Stomach smooth muscle (tissue), 2 donors: ENCODE measurements around the gene TLE4.
"Not testable (repeated sequence)": the region's sequence is repeated elsewhere in the genome, so short reads cannot be mapped to it uniquely, and the experiment has no call there.

Experiments used
- H3K27ac ChIP-seq: one replicate; pipeline ENCODE4 v1.7.0; 2013; ENCODE audit warnings: mild to moderate bottlenecking, low read length, inconsistent platforms
- H3K27me3 ChIP-seq, 2 donors: one replicate each; pipeline ENCODE4 v1.7.0; 2013; ENCODE audit warnings: low read length in 2 of 2; ENCODE audit not compliant: insufficient read depth in 2 of 2, control insufficient read depth in 1 of 2
- H3K36me3 ChIP-seq, 2 donors: one replicate each; pipeline ENCODE4 v1.7.0; 2013; ENCODE audit warnings: low read length in 2 of 2; ENCODE audit not compliant: control insufficient read depth in 2 of 2, insufficient read depth in 2 of 2
- H3K4me1 ChIP-seq: one replicate; pipeline ENCODE4 v1.7.0; 2013; ENCODE audit warnings: low read length; ENCODE audit not compliant: control insufficient read depth, insufficient read depth
- H3K4me3 ChIP-seq, 2 donors: one replicate each; pipeline ENCODE4 v1.7.0; 2013; ENCODE audit warnings: low read length in 2 of 2
- H3K9ac ChIP-seq, 2 donors: one replicate each; pipeline ENCODE4 v1.7.0; 2013; ENCODE audit warnings: low read length in 2 of 2, mild to moderate bottlenecking in 1 of 2
- H3K9me3 ChIP-seq, 2 donors: one replicate each; pipeline ENCODE4 v1.7.0; 2013; ENCODE audit warnings: low read length in 2 of 2; ENCODE audit not compliant: control insufficient read depth in 2 of 2
- donor health status: healthy.
- donor health status: Pancreatic carcinoma.

TLE4 gene

DNA sequence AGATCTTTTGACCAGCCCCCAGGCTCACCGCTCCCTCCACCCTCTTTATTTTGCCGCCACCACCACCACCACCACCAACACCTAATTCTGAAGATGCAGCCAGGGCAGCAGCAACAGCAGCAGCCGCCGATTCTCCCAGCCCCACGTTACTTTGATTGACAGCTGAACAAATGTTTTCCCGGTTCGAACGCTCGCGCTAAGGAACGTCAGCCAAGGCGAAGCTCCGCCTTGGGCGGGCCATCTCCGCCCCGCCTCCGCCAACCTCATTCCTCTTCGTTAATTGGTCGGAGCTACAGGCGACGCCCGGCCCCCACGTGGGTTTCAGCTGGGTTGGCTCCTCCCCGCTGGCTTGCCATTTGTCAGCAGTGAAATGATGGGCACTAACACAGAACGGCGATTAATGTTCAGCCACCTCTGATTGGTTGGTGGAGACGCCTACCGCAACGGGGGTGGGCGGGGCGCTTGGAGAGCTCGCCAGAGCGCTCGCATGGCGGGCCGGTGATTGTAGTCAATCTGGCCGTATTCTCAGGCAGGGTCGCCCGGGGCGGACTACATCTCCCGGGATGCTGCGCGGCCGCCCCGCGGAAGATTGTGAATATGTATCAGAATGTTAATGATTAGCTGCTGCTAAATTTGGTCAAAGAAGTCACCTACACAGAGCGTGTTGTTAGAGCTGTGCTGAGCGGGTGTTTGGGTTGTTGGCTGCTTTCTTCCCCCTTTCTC lies at the start of gene TLE4:
Gene TLE4 (plus strand): TSS at position 657 of the 723 bp plus-strand sequence. CDS start 826 bp downstream, outside the sequence.
- Histone ChIP-seq H3K27ac (peak within 1 kb of the TSS; percentile 85), H3K9me3 (no peaks in the 10 kb centered on the region), H3K9ac (peak within 1 kb of the TSS; percentile 77 to 86), H3K36me3 (no peaks in the 10 kb centered on the region), H3K4me1 (peaks cover 8% of the 10 kb centered on the region), H3K4me3 (peak within 1 kb of the TSS; percentile 81 to 88), H3K27me3 (no peaks in the 10 kb centered on the region)

DNA sequence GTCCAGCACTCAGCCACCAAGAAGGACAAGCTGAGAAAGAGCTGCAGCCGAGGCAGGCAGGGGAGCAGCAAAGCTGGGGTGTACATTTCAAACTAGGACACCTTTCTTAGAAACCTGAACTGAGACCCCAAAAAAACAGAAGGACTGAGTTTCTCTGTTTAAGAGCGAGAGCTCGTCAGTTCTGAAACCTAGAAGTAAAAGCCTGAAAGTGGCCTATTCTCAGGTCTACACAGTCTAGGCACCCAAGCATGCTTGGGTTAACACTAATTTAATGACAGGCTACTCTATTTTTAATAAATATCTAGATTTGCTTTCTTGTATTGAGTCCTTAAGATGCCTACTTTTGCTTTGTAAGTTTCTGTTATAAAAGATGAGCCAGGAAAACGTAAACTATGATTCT lies 49.0 kb upstream of the TLE4 start:
- H3K27me3 ChIP-seq = no peaks in the 10 kb centered on the region
- no peaks in the 10 kb centered on the region for H3K36me3 ChIP-seq
- no peaks in the 10 kb centered on the region for H3K9me3 ChIP-seq
- no peaks in the 10 kb centered on the region for H3K4me1 ChIP-seq
- no peak overlapping the region for H3K27ac ChIP-seq
- H3K9ac ChIP-seq = no peak overlapping the region
- no peak overlapping the region for H3K4me3 ChIP-seq

DNA sequence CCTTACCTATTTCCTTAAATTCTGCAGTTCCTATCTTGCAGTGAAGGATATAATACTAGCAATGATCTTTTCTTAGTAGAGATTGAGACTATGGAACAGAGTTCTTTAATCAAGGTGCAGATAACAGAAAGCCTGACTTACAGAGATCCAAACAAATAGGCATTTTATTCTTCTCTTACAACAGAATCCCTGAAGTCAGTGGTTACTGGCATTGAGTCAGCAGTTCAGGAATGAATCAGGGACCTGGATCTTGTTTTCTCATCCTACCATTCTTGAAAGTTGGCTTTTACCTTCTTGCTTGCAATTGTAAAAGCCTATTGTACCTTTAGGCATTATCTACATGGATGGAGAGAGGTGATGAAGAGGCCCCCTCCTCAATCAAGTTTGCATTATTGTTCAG lies 47.5 kb upstream of the TLE4 start:
- Histone ChIP-seq H3K4me1 (no peaks in the 10 kb centered on the region), H3K9me3 (no peaks in the 10 kb centered on the region), H3K9ac (no peak overlapping the region), H3K4me3 (no peak overlapping the region), H3K36me3 (no peaks in the 10 kb centered on the region), H3K27me3 (no peaks in the 10 kb centered on the region), H3K27ac (no peak overlapping the region)

DNA sequence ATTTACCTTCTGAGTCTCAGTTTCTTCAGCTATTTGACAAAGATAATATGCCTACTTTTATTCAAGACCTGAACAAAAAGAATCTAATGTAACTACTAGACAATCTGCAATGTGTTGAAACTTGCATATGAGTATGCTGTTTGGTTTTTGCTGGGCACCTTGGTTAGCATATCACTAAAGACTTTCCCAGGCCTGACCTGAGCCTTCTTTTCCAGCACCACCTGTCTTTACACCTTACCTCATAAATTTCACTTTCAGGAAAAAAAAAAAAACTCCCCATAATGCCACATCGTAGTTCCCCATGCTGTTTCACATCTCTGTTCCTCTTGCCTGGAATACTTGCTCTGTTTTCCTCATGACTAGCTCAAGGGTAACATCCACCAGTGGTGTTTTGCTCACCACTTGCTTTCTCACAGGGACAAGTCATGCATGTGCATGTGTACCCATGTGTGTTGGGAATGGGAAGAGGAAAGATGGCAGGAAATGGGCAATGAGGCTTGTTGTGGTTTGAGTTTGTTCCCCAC lies 45.6 kb upstream of the TLE4 start:
- H3K36me3 ChIP-seq = no peaks in the 10 kb centered on the region
- H3K9ac ChIP-seq = no peak overlapping the region
- no peaks in the 10 kb centered on the region for H3K4me1 ChIP-seq
- H3K27ac ChIP-seq = no peak overlapping the region
- H3K4me3 ChIP-seq = no peak overlapping the region
- H3K27me3 ChIP-seq = no peaks in the 10 kb centered on the region
- H3K9me3 ChIP-seq = no peaks in the 10 kb centered on the region

DNA sequence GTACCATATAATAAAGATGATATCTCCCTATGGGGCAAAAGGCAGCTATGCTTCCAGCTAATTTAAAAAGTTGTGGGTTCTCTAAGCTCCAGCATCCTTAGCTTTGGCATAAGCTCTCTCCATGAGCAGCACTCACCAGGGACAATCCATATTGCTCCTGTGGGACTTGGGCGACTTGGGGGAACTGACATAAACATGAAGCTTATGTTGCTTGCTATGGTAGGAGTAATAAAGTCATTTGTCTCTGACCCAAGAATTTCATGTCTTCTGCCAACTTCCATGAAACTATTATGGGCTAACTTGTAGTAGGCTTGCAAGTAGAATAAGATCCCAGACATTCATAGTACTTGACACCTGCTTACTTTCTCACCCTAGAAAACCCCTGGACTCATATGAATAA lies 36.2 kb upstream of the TLE4 start:
- Histone ChIP-seq H3K4me1 (no peaks in the 10 kb centered on the region), H3K27me3 (no peaks in the 10 kb centered on the region), H3K9me3 (no peaks in the 10 kb centered on the region), H3K9ac (no peak overlapping the region), H3K4me3 (no peak overlapping the region), H3K27ac (no peak overlapping the region), H3K36me3 (no peaks in the 10 kb centered on the region)

DNA sequence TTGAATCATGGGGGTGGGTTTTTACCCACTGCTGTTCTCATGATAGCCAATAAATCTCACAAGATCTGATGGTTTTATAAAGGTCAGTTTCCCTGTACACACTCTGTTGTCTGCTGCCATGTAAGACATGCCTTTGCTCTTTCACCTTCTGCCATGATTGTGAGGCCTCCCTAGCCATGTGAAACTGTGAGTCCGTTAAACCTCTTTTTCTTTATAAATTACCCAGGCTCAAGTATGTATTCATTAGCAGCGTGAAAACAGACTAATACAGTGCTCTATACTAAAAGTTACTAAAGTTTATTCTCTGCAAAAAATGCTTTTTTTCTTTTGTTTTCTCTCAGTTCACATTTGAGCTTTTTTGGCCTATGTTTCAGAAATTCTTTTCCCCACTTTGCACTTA lies 33.9 kb upstream of the TLE4 start:
- H3K9ac ChIP-seq = no peak overlapping the region
- H3K4me1 ChIP-seq = no peaks in the 10 kb centered on the region
- H3K9me3 ChIP-seq = no peaks in the 10 kb centered on the region
- no peaks in the 10 kb centered on the region for H3K36me3 ChIP-seq
- H3K4me3 ChIP-seq = no peak overlapping the region
- no peaks in the 10 kb centered on the region for H3K27me3 ChIP-seq
- H3K27ac ChIP-seq = no peak overlapping the region

DNA sequence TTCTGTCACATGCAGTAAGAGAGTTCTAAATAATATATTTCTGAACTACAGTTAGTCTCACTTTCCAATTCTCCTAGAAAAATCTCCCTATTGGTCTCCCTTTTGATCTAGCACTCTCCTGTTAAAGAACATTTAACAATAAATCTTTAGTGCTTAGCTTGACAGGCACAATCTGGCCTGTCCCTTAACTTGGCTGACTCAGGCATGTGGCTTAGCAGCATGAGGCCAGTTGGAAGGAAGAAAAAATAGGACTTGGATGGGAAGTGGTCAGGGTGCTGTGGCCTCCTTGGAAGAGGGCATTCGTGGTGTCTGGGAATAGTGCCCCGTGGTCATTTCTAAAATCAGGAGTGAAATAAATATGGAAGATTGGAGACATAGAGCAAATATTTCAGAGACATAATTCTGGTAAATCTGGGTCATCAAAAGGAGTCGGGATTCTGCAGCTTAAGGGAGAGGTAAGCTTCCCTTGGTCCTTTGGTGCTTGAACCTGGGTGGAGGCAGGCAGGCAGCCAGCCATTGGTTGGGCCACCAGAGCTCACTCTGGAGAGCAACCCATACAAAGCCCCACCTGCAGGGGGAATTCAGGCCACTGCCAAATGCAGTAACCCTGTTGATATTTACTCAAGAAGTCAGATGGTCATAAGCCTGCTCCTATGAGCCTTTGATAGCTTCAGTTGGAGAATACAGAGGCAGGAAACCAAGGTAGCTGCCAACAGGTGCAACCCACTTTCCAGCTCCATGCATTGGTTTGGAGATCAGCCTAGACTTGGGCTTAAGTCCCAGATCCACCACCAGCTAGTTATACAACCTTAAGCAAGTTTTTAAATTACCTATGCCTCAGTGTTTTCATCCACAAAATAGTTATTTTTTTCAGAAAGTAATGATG lies 28.8 kb upstream of the TLE4 start:
- Histone ChIP-seq H3K9ac (no peak overlapping the region), H3K9me3 (no peaks in the 10 kb centered on the region), H3K36me3 (no peaks in the 10 kb centered on the region), H3K4me3 (no peak overlapping the region), H3K4me1 (no peaks in the 10 kb centered on the region), H3K27me3 (no peaks in the 10 kb centered on the region), H3K27ac (no peak overlapping the region)

DNA sequence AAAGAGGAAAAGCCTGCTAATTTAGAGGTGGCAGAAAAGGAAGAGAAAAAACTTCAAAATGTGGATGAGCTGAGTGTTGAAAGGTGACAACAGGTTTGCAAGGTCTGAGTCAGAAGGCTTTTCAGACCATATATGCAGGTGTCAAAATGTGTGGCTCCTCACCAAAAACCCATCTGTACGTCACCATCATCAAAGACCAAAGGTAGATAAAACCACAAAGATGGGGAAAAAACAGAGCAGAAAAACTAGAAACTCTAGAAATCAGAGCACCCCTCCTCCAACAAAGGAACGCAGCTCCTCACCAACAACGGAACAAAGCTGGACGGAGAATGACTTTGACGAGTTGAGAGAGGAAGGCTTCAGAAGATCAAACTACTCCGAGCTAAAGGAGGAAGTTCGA lies 27.4 kb upstream of the TLE4 start:
- H3K9me3 ChIP-seq, H3K4me1 ChIP-seq, H3K36me3 ChIP-seq, H3K9ac ChIP-seq, H3K4me3 ChIP-seq, H3K27me3 ChIP-seq, H3K27ac ChIP-seq: not testable (repeated sequence)

DNA sequence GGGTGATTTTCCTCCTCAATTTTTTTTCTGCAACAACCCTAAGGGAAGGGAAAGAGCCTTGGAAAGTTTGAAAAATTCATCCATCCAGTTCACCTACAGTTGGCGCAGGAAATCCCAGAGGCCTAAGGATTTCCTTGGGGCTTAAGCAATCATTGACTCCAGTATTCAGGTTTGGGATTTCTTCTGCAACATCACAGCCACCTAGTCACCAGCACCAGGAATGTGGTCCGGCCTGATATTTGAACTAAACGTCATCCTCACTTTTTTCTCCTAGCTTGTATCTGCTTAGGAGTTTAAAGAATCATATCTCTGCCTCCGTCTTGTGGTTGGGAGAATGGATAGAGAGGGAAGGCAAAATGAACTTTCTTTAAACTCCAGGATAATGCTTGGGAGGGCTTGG lies 20.2 kb upstream of the TLE4 start:
- Histone ChIP-seq H3K27me3 (no peaks in the 10 kb centered on the region), H3K4me3 (no peak overlapping the region), H3K27ac (no peak overlapping the region), H3K36me3 (no peaks in the 10 kb centered on the region), H3K4me1 (no peaks in the 10 kb centered on the region), H3K9ac (no peak overlapping the region), H3K9me3 (no peaks in the 10 kb centered on the region)

DNA sequence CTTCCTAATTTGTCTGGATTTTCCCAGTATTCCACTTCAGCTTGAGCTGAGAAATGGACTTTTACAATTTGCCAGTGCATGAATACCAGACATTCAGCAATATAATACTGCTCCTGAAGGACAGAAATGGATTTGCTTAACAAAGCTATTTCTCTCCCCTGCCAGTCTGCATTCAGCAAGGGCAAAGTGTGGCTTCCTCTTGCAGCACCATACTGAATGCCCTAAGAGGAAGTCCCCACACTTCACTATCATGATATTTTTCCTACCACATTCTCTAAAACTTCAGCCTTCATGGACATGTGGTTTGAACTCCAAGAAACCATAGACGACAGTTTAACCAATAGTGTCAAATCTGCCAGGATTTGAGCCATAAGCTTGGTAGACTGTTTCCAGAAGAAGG lies 19.8 kb upstream of the TLE4 start:
- H3K27me3 ChIP-seq = no peaks in the 10 kb centered on the region
- H3K9ac ChIP-seq = no peak overlapping the region
- H3K27ac ChIP-seq = no peak overlapping the region
- no peaks in the 10 kb centered on the region for H3K36me3 ChIP-seq
- H3K4me3 ChIP-seq = no peak overlapping the region
- no peaks in the 10 kb centered on the region for H3K4me1 ChIP-seq
- no peaks in the 10 kb centered on the region for H3K9me3 ChIP-seq
